GM12864 (cell line): ENCODE measurements around the gene EPHA2.

Source experiments
- DNase-seq: peaks from one replicate; pipeline ENCODE4 v3.0.0-alpha.2; 2011; ENCODE audit warnings: low read depth
- H3K4me3 ChIP-seq: 2 replicates; pipeline ENCODE4 v1.5.1; 2011; ENCODE audit warnings: mild to moderate bottlenecking, low read depth, low read length, control low read depth
- CTCF ChIP-seq: IDR thresholded peaks from 2 replicates; pipeline ENCODE4 v1.5.1; 2011; ENCODE audit warnings: low read depth, mild to moderate bottlenecking, moderate library complexity, low read length, control low read depth, inconsistent platforms; ENCODE audit errors: missing control alignments

The EPHA2 gene

GRCh38 chr1:16117936-16118335 is 37.9 kb downstream of the EPHA2 start:
- H3K4me3 ChIP-seq: no peak overlapping the region
- no peak for TF ChIP-seq CTCF

DNA sequence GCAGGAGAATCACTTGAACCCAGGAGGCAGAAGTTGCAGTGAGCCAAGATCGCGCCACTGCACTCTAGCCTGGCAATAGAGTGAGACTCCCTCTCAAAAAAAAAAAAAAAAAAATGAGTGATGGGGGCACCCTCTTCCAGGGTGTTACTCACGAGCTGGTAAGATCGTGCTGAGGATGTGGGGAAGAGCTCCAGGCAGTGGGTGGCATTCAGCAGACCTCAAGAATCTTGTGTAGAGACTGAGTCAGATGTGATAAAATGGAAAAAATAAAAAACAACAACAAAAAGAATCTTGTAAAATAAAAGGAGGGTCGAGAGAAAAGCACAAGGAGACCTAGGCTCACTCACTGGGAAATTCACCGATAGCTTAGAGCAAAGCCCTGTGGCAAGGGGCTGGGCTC is 38.5 kb downstream of the EPHA2 start:
- no peak for DNase-seq
- no peak for TF ChIP-seq CTCF
- no peak overlapping the region for H3K4me3 ChIP-seq

More at GRCh38 chr1:16117936-16118335, 37.9 kb downstream of the EPHA2 start:
- no peak for DNase-seq

DNA sequence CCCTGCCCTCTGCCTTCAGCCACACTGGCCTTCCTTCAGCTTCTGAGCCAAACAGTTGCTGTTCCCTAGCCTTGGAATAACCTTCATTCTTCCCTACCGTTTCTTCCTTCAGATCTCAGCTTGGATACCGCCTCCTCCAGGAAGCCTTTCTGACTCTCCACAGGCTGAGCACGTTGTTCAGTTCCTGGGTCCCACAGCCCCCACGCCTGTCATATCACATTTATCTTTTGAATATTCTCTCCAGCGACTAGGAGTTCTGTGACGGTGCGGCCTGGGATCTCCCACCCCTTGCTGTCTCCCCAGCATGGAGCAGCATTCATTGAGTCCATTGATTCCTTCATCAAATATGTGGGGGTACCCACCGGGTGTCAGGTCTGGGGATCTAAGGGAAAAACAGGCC is 39.2 kb downstream of the EPHA2 start:
- H3K4me3 ChIP-seq: no peak overlapping the region
- DNase-seq: no peak
- TF ChIP-seq CTCF: no peak

- H3K4me3 ChIP-seq: no peak overlapping the region
Measured at GRCh38 chr1:16116002-16116401, 39.9 kb downstream of the EPHA2 start.

GRCh38 chr1:16115468-16115983 is 40.3 kb downstream of the EPHA2 start:
- no peak for DNase-seq
- no peak overlapping the region for H3K4me3 ChIP-seq
- no peak for TF ChIP-seq CTCF

More at GRCh38 chr1:16116002-16116401, 39.9 kb downstream of the EPHA2 start:
- no peak for TF ChIP-seq CTCF
- DNase-seq: no peak

- no peak for DNase-seq
- TF ChIP-seq CTCF: no peak
- no peak overlapping the region for H3K4me3 ChIP-seq
Measured at GRCh38 chr1:16114527-16115467, 41.1 kb downstream of the EPHA2 start.
